Upper lobe of right lung (tissue), 1 donor: ENCODE data around the gene NCLN. TPM values are rescaled to one million over a fixed set of nuclear protein-coding genes. Genes with fewer than 3 reads are reported as not detected.
"Not testable (repeated sequence)": the region's sequence is repeated elsewhere in the genome, so short reads cannot be mapped to it uniquely, and the experiment has no call there.

ENCODE experiments used
- ATAC-seq: fragments of 200-7000 bp; cut with Tn5 transposase; one replicate; pipeline ENCODE4 v1.9.1; 2020; ENCODE audit warnings: mild to moderate bottlenecking, moderate library complexity
- DNase-seq: peaks from one replicate; pipeline ENCODE4 v3.0.0-alpha.2; 2020
- H3K27ac ChIP-seq: fragments of 200-600 bp; one replicate; pipeline ENCODE4 v1.8.0; 2022
- H3K27me3 ChIP-seq: fragments of 200-600 bp; one replicate; pipeline ENCODE4 v1.8.0; 2022; ENCODE audit warnings: mild to moderate bottlenecking
- H3K36me3 ChIP-seq: fragments of 200-600 bp; one replicate; pipeline ENCODE4 v1.8.0; 2022
- H3K4me1 ChIP-seq: fragments of 200-600 bp; one replicate; pipeline ENCODE4 v1.8.0; 2022
- H3K4me3 ChIP-seq: fragments of 200-600 bp; one replicate; pipeline ENCODE4 v1.8.0; 2022; ENCODE audit warnings: mild to moderate bottlenecking
- H3K9me3 ChIP-seq: fragments of 200-600 bp; one replicate; pipeline ENCODE4 v1.8.0; 2022
- CTCF ChIP-seq: fragments of 200-600 bp; IDR thresholded peaks from one replicate; pipeline ENCODE4 v1.8.0; 2022; ENCODE audit warnings: antibody characterized with exemption
- intact Hi-C: fragments of 100-400 bp; cut with DNase I; formaldehyde crosslinking; loops from one replicate; pipeline ENCODE4 v1.11.0; 2022
- total RNA-seq: library from RNA; stranded (reverse); fragmentation: NEBNext Ultra II Directional; extraction: Animal tissue kit (Norgen Biotek cat#: 25700); gene quantifications from one replicate; pipeline ENCODE4 v1.2.1, GENCODE V29; 2021
- donor health status: DM: no; HTN: yes; CAD: no; lungs with severe emphysema.

Gene NCLN
- total RNA-seq, 1 donor from 2014 or later = 71.4 TPM

DNA sequence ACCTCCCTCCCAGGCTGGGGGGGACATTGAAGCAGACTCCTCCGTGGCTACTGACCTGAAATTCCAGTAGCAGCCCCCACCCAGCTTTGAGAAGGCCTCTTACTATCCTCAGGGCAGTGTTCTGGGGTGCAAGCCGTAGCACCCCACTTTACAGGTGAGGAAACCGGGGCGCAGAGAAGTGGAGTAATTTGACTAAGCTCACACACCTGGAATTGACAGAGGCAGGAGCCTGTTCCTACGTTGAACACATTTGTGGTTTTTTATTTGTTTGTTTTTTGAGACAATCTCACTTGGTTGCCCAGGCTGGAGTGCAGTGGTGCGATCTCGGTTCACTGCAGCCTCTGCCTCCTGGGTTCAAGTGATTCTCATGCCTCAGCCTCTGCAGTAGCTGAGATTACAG is 21.8 kb upstream of the NCLN start:
- TF ChIP-seq CTCF = no peak
- intact Hi-C loops = loop anchor here (5.0 kb wide), 2 partner anchors 37 to 202 kb away; no protein-coding TSS in a partner anchor
- Histone ChIP-seq H3K9me3 (no peaks in the 10 kb centered on the region), H3K27ac (no peak overlapping the region), H3K36me3 (no peaks in the 10 kb centered on the region), H3K27me3 (no peaks in the 10 kb centered on the region), H3K4me1 (peaks cover 6% of the 10 kb centered on the region), H3K4me3 (no peak overlapping the region)
- ATAC-seq (no peak), DNase-seq (no peak)

DNA sequence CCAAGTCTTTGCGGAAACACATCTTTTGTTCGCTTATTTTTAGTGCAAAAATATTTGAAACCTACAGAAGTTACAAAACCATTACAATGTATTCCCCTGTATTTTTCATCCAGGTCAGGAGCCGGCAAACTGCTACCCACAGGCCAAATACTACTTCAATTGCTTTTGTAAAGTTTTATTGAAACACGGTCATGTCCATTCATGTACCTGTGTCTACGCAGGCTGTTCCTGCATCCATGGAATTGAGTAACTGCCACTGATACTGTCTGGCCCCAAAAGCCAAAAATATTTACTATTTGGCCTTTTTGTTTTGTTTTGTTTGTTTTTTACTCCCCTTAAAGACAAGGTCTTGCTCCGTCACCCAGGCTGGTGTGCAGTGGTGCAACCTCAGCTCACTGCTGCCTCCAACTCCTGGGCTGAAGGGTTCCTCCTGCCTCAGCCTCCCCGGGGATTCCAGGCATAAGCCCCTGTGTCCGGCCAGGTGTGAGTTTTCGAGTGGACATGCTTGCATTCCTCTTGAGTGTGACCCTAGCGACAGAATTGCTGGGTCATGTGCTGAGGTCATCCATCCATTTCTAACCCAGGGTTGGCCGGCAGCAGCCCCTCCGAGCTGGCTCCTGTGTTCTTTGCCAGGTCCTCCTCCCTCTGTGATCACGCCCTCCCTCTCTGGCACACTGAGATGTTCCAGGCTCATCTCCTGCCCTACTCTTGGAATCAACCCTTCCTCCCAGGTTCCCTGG is 18.0 kb upstream of the NCLN start:
- DNase-seq (peak; percentile 55), ATAC-seq (no peak)
- no peak overlapping the region for H3K27ac ChIP-seq
- TF ChIP-seq CTCF = no peak
- intact Hi-C loops = no loop called here
- peaks cover 6% of the 10 kb centered on the region for H3K4me1 ChIP-seq
- H3K4me3 ChIP-seq = no peak overlapping the region
- no peaks in the 10 kb centered on the region for H3K27me3 ChIP-seq
- no peaks in the 10 kb centered on the region for H3K36me3 ChIP-seq
- H3K9me3 ChIP-seq = no peaks in the 10 kb centered on the region

DNA sequence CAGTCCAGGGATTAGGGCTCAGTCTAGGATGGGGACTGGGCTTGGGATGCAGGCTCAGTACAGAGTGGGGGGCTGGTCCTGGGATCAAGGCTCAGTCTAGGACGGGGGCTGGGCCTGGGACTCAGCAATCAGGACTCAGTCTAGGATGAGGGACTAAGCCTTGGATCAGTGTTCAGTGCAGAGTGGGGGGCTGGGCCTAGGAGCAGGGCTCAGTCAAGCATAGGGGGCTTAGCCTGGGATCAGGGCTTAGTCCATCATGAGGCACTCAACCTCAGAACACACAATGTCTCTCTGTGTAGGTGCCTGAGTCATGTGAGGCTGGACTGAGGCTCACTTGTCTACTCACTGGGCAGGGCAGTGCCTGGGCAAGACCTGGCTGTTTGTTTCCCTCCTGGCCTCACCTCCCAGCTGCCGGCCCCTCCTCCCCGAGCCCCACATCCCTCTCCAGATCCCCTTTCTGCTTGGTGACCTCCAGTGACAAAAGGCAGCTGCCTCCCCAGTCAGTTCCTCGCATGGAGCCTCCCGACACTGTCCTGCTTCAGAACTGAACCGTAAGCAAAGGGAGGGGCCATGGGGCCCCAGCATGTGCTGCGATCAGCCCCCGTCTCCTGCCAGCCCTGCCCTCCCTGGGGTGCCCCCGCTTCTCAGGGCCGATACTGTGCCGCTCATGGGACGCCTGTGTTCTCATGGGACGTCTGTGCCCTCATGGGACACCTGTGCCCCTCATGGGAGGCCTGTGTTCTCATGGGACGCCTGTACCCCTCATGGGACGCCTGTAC is 13.6 kb upstream of the NCLN start:
- Histone ChIP-seq H3K4me3 (no peak overlapping the region), H3K27ac (peak overlapping the region; percentile 24), H3K9me3 (no peaks in the 10 kb centered on the region), H3K27me3 (no peaks in the 10 kb centered on the region), H3K36me3 (no peaks in the 10 kb centered on the region), H3K4me1 (peaks cover 10% of the 10 kb centered on the region)
- no peak for TF ChIP-seq CTCF
- ATAC-seq (peak; percentile 41), DNase-seq (no peak)
- intact Hi-C loops = no loop called here

DNA sequence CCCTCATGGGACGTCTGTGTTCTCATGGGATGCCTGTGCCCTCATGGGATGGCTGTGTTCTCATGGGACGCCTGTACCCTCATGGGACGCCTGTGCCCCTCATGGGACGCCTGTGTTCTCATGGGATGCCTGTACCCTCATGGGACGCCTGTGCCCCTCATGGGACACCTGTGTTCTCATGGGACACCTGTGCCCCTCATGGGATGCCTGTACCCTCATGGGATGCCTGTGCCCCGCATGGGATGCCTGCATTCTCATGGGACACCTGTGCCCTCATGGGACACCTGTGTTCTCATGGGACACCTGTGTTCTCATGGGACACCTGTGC is 13.1 kb upstream of the NCLN start:
- DNase-seq, H3K4me3 ChIP-seq, ATAC-seq, H3K36me3 ChIP-seq, H3K27ac ChIP-seq, H3K27me3 ChIP-seq, H3K9me3 ChIP-seq, intact Hi-C loops: not testable (repeated sequence)
- H3K4me1 ChIP-seq = peaks cover 14% of the 10 kb centered on the region

GRCh38 chr19:3175781-3176714 is 9.7 kb upstream of the NCLN start:
- intact Hi-C loops = no loop called here
- peak overlapping the region; percentile 28 for H3K4me3 ChIP-seq
- peak; percentile 51 for ATAC-seq
- H3K27me3 ChIP-seq = no peaks in the 10 kb centered on the region
- H3K4me1 ChIP-seq = peaks cover 14% of the 10 kb centered on the region
- H3K36me3 ChIP-seq = no peaks in the 10 kb centered on the region
- no peaks in the 10 kb centered on the region for H3K9me3 ChIP-seq
- H3K27ac ChIP-seq = peak overlapping the region; percentile 94
- peak; percentile 91 for DNase-seq
- no peak for TF ChIP-seq CTCF
